Thyroid gland (tissue), 4 donors: ENCODE results near the gene ARHGAP4. TPM values are rescaled to one million over a fixed set of nuclear protein-coding genes. Genes with fewer than 3 reads are reported as not detected.

Experiments used
- DNase-seq, 2 donors: peaks; one replicate each; pipeline ENCODE4 v3.0.0-alpha.2; 2019
- H3K27ac ChIP-seq, 3 donors: fragments of 200-600 bp; sonication (generic); 1 replicate in 2 of 3; 2 replicates in 1 of 3; pipeline ENCODE4 v1.5.1; 2016 to 2019; ENCODE audit warnings: mild to moderate bottlenecking in 1 of 3, moderate library complexity in 1 of 3
- H3K27me3 ChIP-seq: fragments of 200-600 bp; sonication (generic); one replicate; pipeline ENCODE4 v1.5.1; 2019
- H3K36me3 ChIP-seq, 2 donors: fragments of 200-600 bp; sonication (generic); one replicate each; pipeline ENCODE4 v1.5.1; 2016 to 2019
- H3K4me1 ChIP-seq, 2 donors: fragments of 200-600 bp; sonication (generic); one replicate each; pipeline ENCODE4 v1.5.1; 2017 to 2019
- H3K4me3 ChIP-seq, 3 donors: fragments of 200-600 bp; sonication (generic); replicated peaks in 1 of 3; 1 replicate in 2 of 3; 2 replicates in 1 of 3; pipeline ENCODE4 v1.5.1; 2016; ENCODE audit warnings: mild to moderate bottlenecking in 1 of 3
- H3K9me3 ChIP-seq: fragments of 200-600 bp; sonication (generic); one replicate; pipeline ENCODE4 v1.5.1; 2017
- POLR2A ChIP-seq, 2 donors: fragments of 450-650 bp; IDR thresholded peaks; one replicate each; pipeline ENCODE4 v1.6.1; 2017; ENCODE audit warnings: antibody characterized with exemption in 2 of 2, mild to moderate bottlenecking in 2 of 2, moderate library complexity in 1 of 2
- WGBS, 2 donors: methylation state at CpG; one replicate each; pipeline ENCODE4 v1.1.5; 2017; 5-methylcytosine and 5-hydroxymethylcytosine counted together
- intact Hi-C: fragments of 100-400 bp; cut with DNase I; formaldehyde crosslinking; loops from one replicate; pipeline ENCODE4 v1.15.1; 2023
- total RNA-seq, 4 donors: library from RNA; depleted of rRNA; stranded (reverse); fragments of >200 nt; gene quantifications; one replicate each; pipeline ENCODE4 v1.2.3, GENCODE V29; 2016
- TF ChIP-seq, protein P1 (sequence below), 6 experiments: fragments of 200-600 bp in 3 of 6; fragments of 450-650 bp in 3 of 6; sonication (generic) in 3 of 6; IDR thresholded peaks; one replicate each; pipeline ENCODE4 v1.5.1; 2016 to 2019; ENCODE audit warnings: antibody characterized with exemption in 6 of 6, mild to moderate bottlenecking in 2 of 6, inconsistent platforms in 1 of 6, moderate library complexity in 1 of 6

The ARHGAP4 gene
- total RNA-seq, 4 donors from 2014 or later: 6.5 to 37.0 (median 12.2) TPM

DNA sequence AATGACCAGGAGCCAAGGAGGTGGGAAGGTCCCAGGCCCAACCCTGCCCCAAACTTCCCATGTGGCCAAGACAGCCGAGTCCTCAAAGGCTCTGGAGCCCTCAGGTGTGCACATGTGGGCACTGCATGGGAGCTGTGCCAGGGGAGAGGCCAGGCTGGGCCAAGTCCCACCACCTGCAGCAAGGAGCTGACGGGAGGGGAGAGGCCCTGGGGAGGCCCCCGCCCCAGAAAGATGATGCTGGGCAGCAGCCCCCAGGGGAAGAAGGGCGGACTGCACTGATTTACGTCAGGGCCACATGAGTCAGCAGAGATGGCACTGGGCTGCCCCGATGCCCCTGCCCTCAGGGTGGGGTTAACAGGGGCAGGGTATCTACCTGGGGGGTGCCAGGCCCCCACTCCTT lies 41.5 kb downstream of the ARHGAP4 start:
- intact Hi-C loops: no loop called here
- no peak overlapping the region for H3K27ac ChIP-seq
- WGBS, 2 donors: 0% methylated on average over 1 of the region's 6 CpGs; no CpG with 5 or more reads in 1 of the 2 donors
- H3K4me3 ChIP-seq: no peak overlapping the region
- peaks cover 20% of the 10 kb centered on the region for H3K27me3 ChIP-seq
- no peaks in the 10 kb centered on the region for H3K4me1 ChIP-seq
- no peaks in the 10 kb centered on the region for H3K36me3 ChIP-seq
- no peak for TF ChIP-seq POLR2A (IDR thresholded peaks at IDR 0.05)
- TF ChIP-seq, protein P1, sequence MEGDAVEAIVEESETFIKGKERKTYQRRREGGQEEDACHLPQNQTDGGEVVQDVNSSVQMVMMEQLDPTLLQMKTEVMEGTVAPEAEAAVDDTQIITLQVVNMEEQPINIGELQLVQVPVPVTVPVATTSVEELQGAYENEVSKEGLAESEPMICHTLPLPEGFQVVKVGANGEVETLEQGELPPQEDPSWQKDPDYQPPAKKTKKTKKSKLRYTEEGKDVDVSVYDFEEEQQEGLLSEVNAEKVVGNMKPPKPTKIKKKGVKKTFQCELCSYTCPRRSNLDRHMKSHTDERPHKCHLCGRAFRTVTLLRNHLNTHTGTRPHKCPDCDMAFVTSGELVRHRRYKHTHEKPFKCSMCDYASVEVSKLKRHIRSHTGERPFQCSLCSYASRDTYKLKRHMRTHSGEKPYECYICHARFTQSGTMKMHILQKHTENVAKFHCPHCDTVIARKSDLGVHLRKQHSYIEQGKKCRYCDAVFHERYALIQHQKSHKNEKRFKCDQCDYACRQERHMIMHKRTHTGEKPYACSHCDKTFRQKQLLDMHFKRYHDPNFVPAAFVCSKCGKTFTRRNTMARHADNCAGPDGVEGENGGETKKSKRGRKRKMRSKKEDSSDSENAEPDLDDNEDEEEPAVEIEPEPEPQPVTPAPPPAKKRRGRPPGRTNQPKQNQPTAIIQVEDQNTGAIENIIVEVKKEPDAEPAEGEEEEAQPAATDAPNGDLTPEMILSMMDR (IDR thresholded peaks at IDR 0.05): no peak
- no peaks in the 10 kb centered on the region for H3K9me3 ChIP-seq
- DNase-seq: no peak

- Histone ChIP-seq H3K27me3 (peaks cover 20% of the 10 kb centered on the region), H3K9me3 (no peaks in the 10 kb centered on the region), H3K27ac (no peak overlapping the region), H3K36me3 (no peaks in the 10 kb centered on the region), H3K4me3 (no peak overlapping the region), H3K4me1 (no peaks in the 10 kb centered on the region)
- intact Hi-C loops: no loop called here
- DNase-seq: no peak
- TF ChIP-seq, protein P1 (IDR thresholded peaks at IDR 0.05): no peak
- no peak for TF ChIP-seq POLR2A (IDR thresholded peaks at IDR 0.05)
- WGBS, 2 donors: 56 to 70% methylated on average over 4 to 8 of the region's 13 CpGs
Observed at GRCh38 chrX:153884136-153884535, 41.9 kb downstream of the ARHGAP4 start.

GRCh38 chrX:153883163-153883843 lies 42.8 kb downstream of the ARHGAP4 start:
- TF ChIP-seq, protein P1 (IDR thresholded peaks at IDR 0.05): no peak
- no peak for TF ChIP-seq POLR2A (IDR thresholded peaks at IDR 0.05)
- Histone ChIP-seq H3K4me1 (no peaks in the 10 kb centered on the region), H3K4me3 (no peak overlapping the region), H3K36me3 (no peaks in the 10 kb centered on the region), H3K27me3 (peaks cover 20% of the 10 kb centered on the region), H3K27ac (no peak overlapping the region), H3K9me3 (no peaks in the 10 kb centered on the region)
- intact Hi-C loops: no loop called here
- DNase-seq: no peak
- 36 to 50% methylated on average over 6 to 7 of the region's 13 CpGs for WGBS, 2 donors

GRCh38 chrX:153882557-153882956 lies 43.5 kb downstream of the ARHGAP4 start:
- no peak for DNase-seq
- Histone ChIP-seq H3K4me3 (no peak overlapping the region), H3K27ac (no peak overlapping the region), H3K4me1 (no peaks in the 10 kb centered on the region), H3K27me3 (peaks cover 20% of the 10 kb centered on the region), H3K36me3 (no peaks in the 10 kb centered on the region), H3K9me3 (no peaks in the 10 kb centered on the region)
- intact Hi-C loops: no loop called here
- TF ChIP-seq, protein P1 (IDR thresholded peaks at IDR 0.05): no peak
- no peak for TF ChIP-seq POLR2A (IDR thresholded peaks at IDR 0.05)
- WGBS, 2 donors: 30% methylated on average over 3 of the region's 7 CpGs; no CpG with 5 or more reads in 1 of the 2 donors

- DNase-seq: no peak
- peaks cover 20% of the 10 kb centered on the region for H3K27me3 ChIP-seq
- no peaks in the 10 kb centered on the region for H3K4me1 ChIP-seq
- intact Hi-C loops: no loop called here
- no peak overlapping the region for H3K27ac ChIP-seq
- H3K36me3 ChIP-seq: no peaks in the 10 kb centered on the region
- H3K4me3 ChIP-seq: no peak overlapping the region
- no peak for TF ChIP-seq POLR2A (IDR thresholded peaks at IDR 0.05)
- TF ChIP-seq, protein P1 (IDR thresholded peaks at IDR 0.05): no peak
- H3K9me3 ChIP-seq: no peaks in the 10 kb centered on the region
- 100% methylated on average over 1 of the region's 8 CpGs; no CpG with 5 or more reads in 1 of the 2 donors for WGBS, 2 donors
Observed at GRCh38 chrX:153882086-153882498, 44.0 kb downstream of the ARHGAP4 start.
